Parathyroid adenoma (tissue), 2 donors: ENCODE data around the gene TRIM63.

Experiments used
- H2AFZ ChIP-seq: fragments of 300-600 bp; sonication (generic); one replicate; pipeline ENCODE4 v1.7.0; 2017; ENCODE audit warnings: antibody characterized with exemption, mild to moderate bottlenecking
- H3K27ac ChIP-seq: fragments of 300-600 bp; sonication (generic); one replicate; pipeline ENCODE4 v1.7.0; 2017
- H3K27me3 ChIP-seq: fragments of 300-600 bp; sonication (generic); one replicate; pipeline ENCODE4 v1.7.0; 2017; ENCODE audit warnings: low read length; ENCODE audit not compliant: control insufficient read depth, insufficient read depth
- H3K36me3 ChIP-seq: fragments of 300-600 bp; sonication (generic); one replicate; pipeline ENCODE4 v1.7.0; 2017; ENCODE audit warnings: low read length; ENCODE audit not compliant: control insufficient read depth, insufficient read depth
- H3K4me1 ChIP-seq: fragments of 300-600 bp; sonication (generic); one replicate; pipeline ENCODE4 v1.7.0; 2017; ENCODE audit warnings: control low read depth
- H3K4me2 ChIP-seq: fragments of 300-600 bp; sonication (generic); one replicate; pipeline ENCODE4 v1.7.0; 2017; ENCODE audit warnings: low read length
- H3K4me3 ChIP-seq: fragments of 300-600 bp; sonication (generic); one replicate; pipeline ENCODE4 v1.7.0; 2017; ENCODE audit warnings: low read depth, low read length
- H3K79me2 ChIP-seq: fragments of 300-600 bp; sonication (generic); one replicate; pipeline ENCODE4 v1.7.0; 2017; ENCODE audit warnings: control low read depth
- H3K9ac ChIP-seq: fragments of 300-600 bp; sonication (generic); one replicate; pipeline ENCODE4 v1.7.0; 2017; ENCODE audit warnings: mild to moderate bottlenecking
- H3K9me3 ChIP-seq: fragments of 300-600 bp; sonication (generic); one replicate; pipeline ENCODE4 v1.7.0; 2017; ENCODE audit warnings: low read length; ENCODE audit not compliant: control insufficient read depth
- CTCF ChIP-seq: fragments of 300-600 bp; sonication (generic); IDR thresholded peaks from one replicate; pipeline ENCODE4 v1.7.0; 2017; ENCODE audit warnings: antibody characterized with exemption, mild to moderate bottlenecking
- donor health status: primary hyperparathyroidism.

The TRIM63 gene

GRCh38 chr1:26029864-26030481 lies 37.5 kb downstream of the TRIM63 start:
- Histone ChIP-seq H3K79me2 (no peaks in the 10 kb centered on the region), H3K4me1 (no peaks in the 10 kb centered on the region), H3K4me3 (no peak overlapping the region), H3K36me3 (no peaks in the 10 kb centered on the region), H3K4me2 (no peak overlapping the region), H3K27ac (no peak overlapping the region), H3K27me3 (no peaks in the 10 kb centered on the region), H3K9ac (no peak overlapping the region), H2AFZ (no peak overlapping the region), H3K9me3 (no peaks in the 10 kb centered on the region)
- TF ChIP-seq CTCF: no peak

GRCh38 chr1:26029054-26029863 lies 38.2 kb downstream of the TRIM63 start:
- no peaks in the 10 kb centered on the region for H3K9me3 ChIP-seq
- H3K27ac ChIP-seq: no peak overlapping the region
- no peak for TF ChIP-seq CTCF
- no peaks in the 10 kb centered on the region for H3K79me2 ChIP-seq
- H3K4me3 ChIP-seq: no peak overlapping the region
- H3K36me3 ChIP-seq: no peaks in the 10 kb centered on the region
- no peaks in the 10 kb centered on the region for H3K27me3 ChIP-seq
- H3K4me1 ChIP-seq: no peaks in the 10 kb centered on the region
- H3K4me2 ChIP-seq: no peak overlapping the region
- H2AFZ ChIP-seq: no peak overlapping the region
- H3K9ac ChIP-seq: no peak overlapping the region

- no peaks in the 10 kb centered on the region for H3K36me3 ChIP-seq
- no peaks in the 10 kb centered on the region for H3K79me2 ChIP-seq
- H3K4me2 ChIP-seq: no peak overlapping the region
- no peak for TF ChIP-seq CTCF
- H3K4me3 ChIP-seq: no peak overlapping the region
- no peaks in the 10 kb centered on the region for H3K9me3 ChIP-seq
- no peak overlapping the region for H3K9ac ChIP-seq
- no peak overlapping the region for H3K27ac ChIP-seq
- H3K27me3 ChIP-seq: no peaks in the 10 kb centered on the region
- no peak overlapping the region for H2AFZ ChIP-seq
- H3K4me1 ChIP-seq: no peaks in the 10 kb centered on the region
Measured at GRCh38 chr1:26028490-26028980, 38.9 kb downstream of the TRIM63 start.

GRCh38 chr1:26027716-26028489 lies 39.5 kb downstream of the TRIM63 start:
- no peak overlapping the region for H2AFZ ChIP-seq
- H3K9me3 ChIP-seq: no peaks in the 10 kb centered on the region
- TF ChIP-seq CTCF: no peak
- no peaks in the 10 kb centered on the region for H3K4me1 ChIP-seq
- no peak overlapping the region for H3K9ac ChIP-seq
- H3K27ac ChIP-seq: no peak overlapping the region
- H3K4me2 ChIP-seq: no peak overlapping the region
- H3K79me2 ChIP-seq: no peaks in the 10 kb centered on the region
- no peaks in the 10 kb centered on the region for H3K36me3 ChIP-seq
- H3K4me3 ChIP-seq: no peak overlapping the region
- H3K27me3 ChIP-seq: no peaks in the 10 kb centered on the region
